OCI-LY7 (cell line): ENCODE results near the gene SLC4A9. TPM values are rescaled to one million over a fixed set of nuclear protein-coding genes. Genes with fewer than 3 reads are reported as not detected.

ENCODE experiments used
- BruUV-seq: library from RNA; stranded (reverse); fragments of 400-500 nt; replicated peaks from 2 replicates; lab custom pipeline; 2021; lab: Mats Ljungman, UMichigan
- CTCF ChIA-PET: fragments of 300-600 bp; sonication (Branson Sonifier 250); formaldehyde crosslinking; loops from one replicate; lab custom pipeline; 2022; ENCODE audit warnings: antibody characterized with exemption; ENCODE audit not compliant: unreplicated experiment; lab: Charles Lee
- POLR2A ChIA-PET: fragments of 300-600 bp; sonication (Branson Sonifier 250); formaldehyde crosslinking; loops from one replicate; lab custom pipeline; 2022; ENCODE audit warnings: antibody characterized with exemption; lab: Charles Lee
- DNase-seq: peaks from one replicate; pipeline ENCODE4 v3.0.0-alpha.2; 2015; ENCODE audit warnings: low spot score
- H2AFZ ChIP-seq: fragments of 200-600 bp; sonication (generic), shearing (Covaris generic); 2 replicates; pipeline ENCODE4 v1.6.1; 2014; ENCODE audit warnings: mild to moderate bottlenecking, antibody characterized with exemption, low read length, moderate library complexity
- H3K27ac ChIP-seq: fragments of 200-600 bp; sonication (generic); 2 replicates; pipeline ENCODE4 v1.5.1; 2014; ENCODE audit warnings: mixed run types, low read depth, mild to moderate bottlenecking, moderate library complexity, low read length, inconsistent platforms; ENCODE audit not compliant: poor library complexity, severe bottlenecking
- H3K36me3 ChIP-seq: fragments of 200-600 bp; sonication (generic); 2 replicates; pipeline ENCODE4 v1.6.1; 2014; ENCODE audit warnings: mild to moderate bottlenecking, antibody characterized with exemption, low read length, moderate library complexity, mixed read lengths; ENCODE audit not compliant: insufficient read depth
- H3K4me1 ChIP-seq: fragments of 200-600 bp; sonication (generic); 2 replicates; pipeline ENCODE4 v1.5.1; 2014; ENCODE audit warnings: mild to moderate bottlenecking, low read length; ENCODE audit not compliant: insufficient read depth, poor library complexity, severe bottlenecking
- H3K4me2 ChIP-seq: fragments of 200-600 bp; sonication (generic); 2 replicates; pipeline ENCODE4 v1.6.1; 2014; ENCODE audit warnings: mild to moderate bottlenecking, low read length
- H3K4me3 ChIP-seq: fragments of 200-600 bp; sonication (generic); 2 replicates; pipeline ENCODE4 v1.5.1; 2014; ENCODE audit warnings: mild to moderate bottlenecking, low read depth, low read length; ENCODE audit not compliant: poor library complexity, severe bottlenecking
- H3K79me2 ChIP-seq: fragments of 200-600 bp; sonication (generic); 2 replicates; pipeline ENCODE4 v1.6.1; 2016; ENCODE audit warnings: low read depth, mild to moderate bottlenecking, low read length, moderate library complexity, mixed read lengths; ENCODE audit not compliant: insufficient read depth
- H3K9me2 ChIP-seq: fragments of 200-600 bp; sonication (generic); 2 replicates; pipeline ENCODE4 v1.6.1; 2016; ENCODE audit warnings: mild to moderate bottlenecking, low read length, mixed read lengths; ENCODE audit not compliant: insufficient read depth
- H3K9me3 ChIP-seq: fragments of 200-600 bp; sonication (generic); 2 replicates; pipeline ENCODE4 v1.6.1; 2014; ENCODE audit warnings: mild to moderate bottlenecking, mixed run types, low read length, mixed read lengths
- H4K20me1 ChIP-seq: fragments of 200-600 bp; sonication (generic); 2 replicates; pipeline ENCODE4 v1.6.1; 2014; ENCODE audit warnings: mild to moderate bottlenecking, antibody characterized with exemption, low read length, moderate library complexity, mixed read lengths; ENCODE audit not compliant: insufficient read depth
- EZH2phosphoT487 ChIP-seq: fragments of 200-600 bp; sonication (generic); IDR thresholded peaks from 2 replicates; pipeline ENCODE4 v1.6.1; 2018; ENCODE audit warnings: low read depth, borderline replicate concordance, mild to moderate bottlenecking, mixed run types, antibody characterized with exemption, low read length, moderate library complexity, mixed read lengths
- intact Hi-C: fragments of 100-400 bp; cut with micrococcal nuclease; formaldehyde crosslinking; loops from one replicate; pipeline ENCODE4 v1.10.0; 2022; ENCODE audit not compliant: unreplicated experiment
- total RNA-seq, 2 experiments: library from RNA; depleted of rRNA in 1 of 2; stranded (reverse); fragments of >200 nt in 1 of 2; shearing (Covaris generic) in 1 of 2; gene quantifications; 2 replicates each; pipeline ENCODE4 v1.2.3, GENCODE V29; 2014 to 2022
- TF ChIP-seq, protein P1 (sequence below): fragments of 200-600 bp; sonication (generic); conservative IDR thresholded peaks from 2 replicates; pipeline ENCODE4 v1.5.1; 2014; ENCODE audit warnings: mild to moderate bottlenecking, antibody characterized with exemption, low read length, moderate library complexity, mixed read lengths

SLC4A9 gene
- total RNA-seq, 2 experiments from 2014 or later, result 0.22 to 2.6 TPM

- ChIA-PET POLR2A (interaction anchor here (0.8 to 2.3 kb wide), 9 partner anchors 9 to 48 kb away, joined by 3 to 6 read pairs (median 3); partner anchors contain the start of gene HBEGF), CTCF (interaction anchor here (1.0 kb wide), 2 partner anchors 11 to 33 kb away, joined by 3 read pairs; no protein-coding TSS in a partner anchor)
- H3K36me3 ChIP-seq, result no peaks in the 10 kb centered on the region
- no peaks in the 10 kb centered on the region for H4K20me1 ChIP-seq
- no peaks in the 10 kb centered on the region for H3K79me2 ChIP-seq
- H2AFZ ChIP-seq, result peak overlapping the region; percentile 19; the same call in 1 of the 2 replicates
- H3K27ac ChIP-seq, result no peak overlapping the region
- 0 out of 2 replicates have a peak overlapping the region, but pooled peaks have one; percentile 19 for H3K4me2 ChIP-seq
- no peak for DNase-seq
- TF ChIP-seq, protein P1, sequence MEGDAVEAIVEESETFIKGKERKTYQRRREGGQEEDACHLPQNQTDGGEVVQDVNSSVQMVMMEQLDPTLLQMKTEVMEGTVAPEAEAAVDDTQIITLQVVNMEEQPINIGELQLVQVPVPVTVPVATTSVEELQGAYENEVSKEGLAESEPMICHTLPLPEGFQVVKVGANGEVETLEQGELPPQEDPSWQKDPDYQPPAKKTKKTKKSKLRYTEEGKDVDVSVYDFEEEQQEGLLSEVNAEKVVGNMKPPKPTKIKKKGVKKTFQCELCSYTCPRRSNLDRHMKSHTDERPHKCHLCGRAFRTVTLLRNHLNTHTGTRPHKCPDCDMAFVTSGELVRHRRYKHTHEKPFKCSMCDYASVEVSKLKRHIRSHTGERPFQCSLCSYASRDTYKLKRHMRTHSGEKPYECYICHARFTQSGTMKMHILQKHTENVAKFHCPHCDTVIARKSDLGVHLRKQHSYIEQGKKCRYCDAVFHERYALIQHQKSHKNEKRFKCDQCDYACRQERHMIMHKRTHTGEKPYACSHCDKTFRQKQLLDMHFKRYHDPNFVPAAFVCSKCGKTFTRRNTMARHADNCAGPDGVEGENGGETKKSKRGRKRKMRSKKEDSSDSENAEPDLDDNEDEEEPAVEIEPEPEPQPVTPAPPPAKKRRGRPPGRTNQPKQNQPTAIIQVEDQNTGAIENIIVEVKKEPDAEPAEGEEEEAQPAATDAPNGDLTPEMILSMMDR, result no peak
- no peak for TF ChIP-seq EZH2phosphoT487
- intact Hi-C loops, result no loop called here
- no peaks in the 10 kb centered on the region for H3K9me3 ChIP-seq
- BruUV-seq, result no TSS peak
- no peak overlapping the region for H3K4me3 ChIP-seq
- H3K9me2 ChIP-seq, result no peaks in the 10 kb centered on the region
- peaks cover 9% of the 10 kb centered on the region for H3K4me1 ChIP-seq
Observed at GRCh38 chr5:140328036-140328764, 31.8 kb upstream of the SLC4A9 start.

DNA sequence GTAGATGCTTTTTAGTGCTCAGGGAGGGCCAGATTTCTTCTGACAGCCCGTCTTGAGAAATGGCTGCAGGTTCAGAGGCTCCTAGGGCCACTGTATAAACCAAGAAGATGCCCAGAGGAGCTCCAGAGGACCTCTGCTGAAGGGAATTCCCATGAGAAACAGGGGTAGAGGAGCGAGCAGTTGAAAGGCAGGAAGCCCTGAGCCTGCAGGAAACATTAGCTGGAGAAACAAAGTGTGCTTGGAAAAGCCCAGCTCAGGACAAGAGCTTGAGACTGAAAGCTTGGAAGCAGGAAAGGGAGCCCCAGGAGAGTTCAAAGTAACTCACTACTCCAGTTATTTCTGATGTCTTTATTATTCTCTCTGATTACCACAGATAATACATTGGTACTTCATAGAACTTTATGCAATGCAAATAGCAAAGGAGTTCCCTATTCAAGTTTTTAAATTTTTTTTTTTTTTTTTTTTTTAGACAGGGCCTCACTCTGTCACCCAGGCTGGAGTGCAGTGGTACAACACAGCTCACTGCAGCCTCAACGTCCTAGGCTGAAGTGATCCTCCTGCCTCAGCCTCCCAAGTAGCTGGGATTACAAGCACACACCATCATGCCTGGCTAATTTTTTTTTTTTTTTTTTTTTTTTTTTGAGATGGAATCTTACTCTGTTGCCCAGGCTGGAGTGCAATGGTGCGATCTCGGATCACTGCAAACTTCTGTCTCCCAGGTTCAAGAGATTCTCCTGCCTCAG, 30.1 kb upstream of the SLC4A9 start:
- no peaks in the 10 kb centered on the region for H3K36me3 ChIP-seq
- no peak for TF ChIP-seq EZH2phosphoT487
- no peak overlapping the region for H3K4me2 ChIP-seq
- H3K9me2 ChIP-seq, result no peaks in the 10 kb centered on the region
- no peaks in the 10 kb centered on the region for H3K79me2 ChIP-seq
- CTCF ChIA-PET, result no interaction called here
- POLR2A ChIA-PET, result interaction anchor here (1.0 to 2.3 kb wide), 5 partner anchors 9 to 40 kb away, joined by 3 to 6 read pairs (median 4); no protein-coding TSS in a partner anchor
- no peak for DNase-seq
- H3K4me1 ChIP-seq, result peaks cover 9% of the 10 kb centered on the region
- intact Hi-C loops, result no loop called here
- no peak overlapping the region for H3K4me3 ChIP-seq
- BruUV-seq, result no TSS peak
- H3K9me3 ChIP-seq, result no peaks in the 10 kb centered on the region
- no peak overlapping the region for H2AFZ ChIP-seq
- no peak overlapping the region for H3K27ac ChIP-seq
- no peaks in the 10 kb centered on the region for H4K20me1 ChIP-seq

- intact Hi-C loops, result no loop called here
- Histone ChIP-seq H4K20me1 (no peaks in the 10 kb centered on the region), H3K27ac (no peak overlapping the region), H2AFZ (no peak overlapping the region), H3K9me2 (no peaks in the 10 kb centered on the region), H3K79me2 (no peaks in the 10 kb centered on the region), H3K9me3 (no peaks in the 10 kb centered on the region), H3K4me1 (peaks cover 9% of the 10 kb centered on the region), H3K4me3 (no peak overlapping the region), H3K4me2 (no peak overlapping the region), H3K36me3 (no peaks in the 10 kb centered on the region)
- DNase-seq, result no peak
- ChIA-PET CTCF (no interaction called here), POLR2A (no interaction called here)
- BruUV-seq, result no TSS peak
- TF ChIP-seq, protein P1, result no peak
- TF ChIP-seq EZH2phosphoT487, result no peak
Observed at GRCh38 chr5:140331638-140332037, 28.4 kb upstream of the SLC4A9 start.
